Measurements from ENCODE around the gene GALNT2. TPM values are rescaled to one million over a fixed set of nuclear protein-coding genes. Genes with fewer than 3 reads are reported as not detected.

The GALNT2 gene
- total and polyA plus RNA-seq, 2 experiments from 2014 or later = 96.7 to 143 TPM

DNA sequence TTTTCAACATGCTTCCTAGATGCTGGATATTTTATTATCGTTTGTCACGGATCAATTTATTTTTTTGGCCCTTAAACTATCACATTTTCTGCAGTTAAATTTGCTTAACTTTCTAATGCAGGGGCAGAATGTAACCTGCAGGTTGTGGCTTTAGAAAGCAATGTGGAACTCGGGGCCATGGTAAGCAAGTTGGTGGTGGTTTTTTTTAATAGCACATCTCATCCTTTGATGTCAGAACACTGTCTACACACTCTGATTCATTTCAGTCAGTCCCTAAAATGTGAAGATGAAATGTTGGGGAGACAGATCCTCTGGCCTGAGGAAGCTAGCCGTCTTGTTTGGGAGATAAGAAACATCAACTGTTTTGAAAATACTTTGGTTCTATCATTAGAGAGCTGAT lies 89.5 kb downstream of the GALNT2 start:
- Histone ChIP-seq H3K27me3 (no peaks in the 10 kb centered on the region), H3K4me3 (no peak overlapping the region), H4K20me1 (ENCODE audit: insufficient read depth, poor library complexity, severe bottlenecking) (no peaks in the 10 kb centered on the region), H3K27ac (no peak overlapping the region), H3K4me1 (ENCODE audit: insufficient read depth) (peaks cover 44% of the 10 kb centered on the region), H3K36me3 (replicated peaks; ENCODE audit: insufficient read depth, low read depth) (no peaks in the 10 kb centered on the region), H3K9me2 (replicated peaks; ENCODE audit: insufficient read depth) (no peaks in the 10 kb centered on the region), H3K9me3 (ENCODE audit: low read depth) (no peaks in the 10 kb centered on the region), H2AFZ (no peak overlapping the region), H3K79me2 (peaks cover 78% of the 10 kb centered on the region), H3K4me2 (no peak overlapping the region)
- no peak for DNase-seq (ENCODE audit: low spot score)
- 92% methylated on average over 4 of the region's 4 CpGs for WGBS (ENCODE audit: low lambda C conversion rate, missing lambda C conversion rate)
- TF ChIP-seq EZH2phosphoT487 (IDR thresholded peaks at IDR 0.05; ENCODE audit: low read depth, severe bottlenecking, unreplicated experiment) = no peak
- TF ChIP-seq EZH2 (IDR thresholded peaks at IDR 0.05; ENCODE audit: borderline replicate concordance) = no peak
- TF ChIP-seq, protein P1, sequence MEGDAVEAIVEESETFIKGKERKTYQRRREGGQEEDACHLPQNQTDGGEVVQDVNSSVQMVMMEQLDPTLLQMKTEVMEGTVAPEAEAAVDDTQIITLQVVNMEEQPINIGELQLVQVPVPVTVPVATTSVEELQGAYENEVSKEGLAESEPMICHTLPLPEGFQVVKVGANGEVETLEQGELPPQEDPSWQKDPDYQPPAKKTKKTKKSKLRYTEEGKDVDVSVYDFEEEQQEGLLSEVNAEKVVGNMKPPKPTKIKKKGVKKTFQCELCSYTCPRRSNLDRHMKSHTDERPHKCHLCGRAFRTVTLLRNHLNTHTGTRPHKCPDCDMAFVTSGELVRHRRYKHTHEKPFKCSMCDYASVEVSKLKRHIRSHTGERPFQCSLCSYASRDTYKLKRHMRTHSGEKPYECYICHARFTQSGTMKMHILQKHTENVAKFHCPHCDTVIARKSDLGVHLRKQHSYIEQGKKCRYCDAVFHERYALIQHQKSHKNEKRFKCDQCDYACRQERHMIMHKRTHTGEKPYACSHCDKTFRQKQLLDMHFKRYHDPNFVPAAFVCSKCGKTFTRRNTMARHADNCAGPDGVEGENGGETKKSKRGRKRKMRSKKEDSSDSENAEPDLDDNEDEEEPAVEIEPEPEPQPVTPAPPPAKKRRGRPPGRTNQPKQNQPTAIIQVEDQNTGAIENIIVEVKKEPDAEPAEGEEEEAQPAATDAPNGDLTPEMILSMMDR (IDR thresholded peaks at IDR 0.05; ENCODE audit: poor library complexity) = no peak

- no peaks in the 10 kb centered on the region for H3K9me2 ChIP-seq (replicated peaks; ENCODE audit: insufficient read depth)
- H3K9me3 ChIP-seq (ENCODE audit: low read depth) = no peaks in the 10 kb centered on the region
- H3K36me3 ChIP-seq (replicated peaks; ENCODE audit: insufficient read depth, low read depth) = no peaks in the 10 kb centered on the region
- TF ChIP-seq EZH2phosphoT487 (IDR thresholded peaks at IDR 0.05; ENCODE audit: low read depth, severe bottlenecking, unreplicated experiment) (no peak), EZH2 (IDR thresholded peaks at IDR 0.05; ENCODE audit: borderline replicate concordance) (no peak)
- TF ChIP-seq, protein P1 (IDR thresholded peaks at IDR 0.05; ENCODE audit: poor library complexity) = no peak
- H3K79me2 ChIP-seq = peaks cover 78% of the 10 kb centered on the region
- H3K4me1 ChIP-seq (ENCODE audit: insufficient read depth) = peaks cover 44% of the 10 kb centered on the region
- H3K27me3 ChIP-seq = no peaks in the 10 kb centered on the region
- H3K27ac ChIP-seq = peak overlapping the region; percentile 93
- H2AFZ ChIP-seq = no peak overlapping the region
- WGBS (ENCODE audit: low lambda C conversion rate, missing lambda C conversion rate) = 72% methylated on average over 9 of the region's 12 CpGs
- H4K20me1 ChIP-seq (ENCODE audit: insufficient read depth, poor library complexity, severe bottlenecking) = no peaks in the 10 kb centered on the region
- no peak overlapping the region for H3K4me3 ChIP-seq
- peak; percentile 74 for DNase-seq (ENCODE audit: low spot score)
- peak overlapping the region; percentile 54 for H3K4me2 ChIP-seq
Observed at GRCh38 chr1:230157420-230158390, 90.7 kb downstream of the GALNT2 start.

DNA sequence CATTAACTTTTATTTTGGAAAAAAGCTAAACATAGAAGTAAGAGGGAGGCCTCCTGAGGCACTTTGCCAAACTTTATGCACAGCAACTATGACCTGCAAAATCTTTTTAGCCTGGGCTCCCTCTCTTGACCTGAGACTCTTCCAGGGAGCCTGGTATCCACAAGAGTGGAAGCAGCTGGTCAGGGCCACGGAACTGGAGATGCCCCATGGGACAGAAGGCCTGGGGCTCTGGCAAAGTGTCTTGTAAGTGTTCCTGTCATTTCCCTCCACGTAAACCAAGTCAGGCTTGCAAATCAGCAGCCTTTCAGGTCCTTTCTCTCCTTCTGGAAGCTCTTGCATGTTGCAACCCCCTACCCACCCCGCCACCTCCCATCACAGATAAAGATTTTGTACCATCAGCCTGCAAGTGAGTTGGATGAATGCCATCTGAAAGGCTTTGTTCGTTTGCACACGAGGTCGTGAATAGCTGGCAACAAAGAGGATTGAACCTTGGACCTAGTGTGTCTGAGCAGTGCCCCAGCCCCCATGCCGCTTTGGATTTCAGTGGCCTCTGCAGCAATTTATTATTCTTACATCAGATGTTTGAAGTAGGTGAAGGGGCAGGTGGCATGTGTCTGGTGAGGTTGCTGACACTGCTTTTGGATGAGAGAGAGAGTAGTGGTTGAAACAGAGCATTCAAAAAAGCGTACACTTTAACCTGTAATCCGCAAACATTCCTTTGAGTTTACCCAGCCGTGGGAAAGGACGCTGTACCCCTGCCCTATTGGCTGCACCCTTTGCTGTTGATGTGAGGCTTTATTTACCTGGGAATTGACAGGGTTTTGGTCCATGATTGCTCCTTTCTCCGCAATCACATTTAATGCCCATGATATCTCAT lies 91.6 kb downstream of the GALNT2 start:
- Histone ChIP-seq H3K27ac (peak overlapping the region; percentile 93), H3K4me2 (peak overlapping the region; percentile 54), H3K9me2 (replicated peaks; ENCODE audit: insufficient read depth) (no peaks in the 10 kb centered on the region), H3K4me1 (ENCODE audit: insufficient read depth) (peaks cover 38% of the 10 kb centered on the region), H4K20me1 (ENCODE audit: insufficient read depth, poor library complexity, severe bottlenecking) (no peaks in the 10 kb centered on the region), H3K36me3 (replicated peaks; ENCODE audit: insufficient read depth, low read depth) (no peaks in the 10 kb centered on the region), H3K79me2 (peaks cover 78% of the 10 kb centered on the region), H3K9me3 (ENCODE audit: low read depth) (no peaks in the 10 kb centered on the region), H2AFZ (no peak overlapping the region), H3K27me3 (no peaks in the 10 kb centered on the region), H3K4me3 (no peak overlapping the region)
- TF ChIP-seq, protein P1 (IDR thresholded peaks at IDR 0.05; ENCODE audit: poor library complexity) = no peak
- no peak for TF ChIP-seq EZH2 (IDR thresholded peaks at IDR 0.05; ENCODE audit: borderline replicate concordance)
- TF ChIP-seq EZH2phosphoT487 (IDR thresholded peaks at IDR 0.05; ENCODE audit: low read depth, severe bottlenecking, unreplicated experiment) = no peak
- peak; percentile 83 for DNase-seq (ENCODE audit: low spot score)
- 50% methylated on average over 12 of the region's 12 CpGs for WGBS (ENCODE audit: low lambda C conversion rate, missing lambda C conversion rate)
